Measurements from ENCODE around the gene C1S.

The C1S gene

GRCh38 chr12:7072554-7072953 lies 12.0 kb downstream of the C1S start:
- Histone ChIP-seq H3K4me3 (ENCODE audit: low read depth in 1 of 2, low read length in 2 of 2) (no peak overlapping the region), H3K4me1 (ENCODE audit: control insufficient read depth in 1 of 2, insufficient read depth in 2 of 2, low read length in 2 of 2) (no peaks in the 10 kb centered on the region), H3K9ac (ENCODE audit: low read depth in 1 of 2, low read length in 2 of 2) (no peak overlapping the region), H3K27me3 (ENCODE audit: control insufficient read depth in 1 of 2, insufficient read depth in 2 of 2, low read length in 2 of 2) (no peaks in the 10 kb centered on the region), H3K27ac (ENCODE audit: low read depth, low read length) (no peak overlapping the region), H3K9me3 (ENCODE audit: control insufficient read depth in 1 of 2, low read length in 2 of 2) (no peaks in the 10 kb centered on the region), H3K36me3 (ENCODE audit: control insufficient read depth in 1 of 2, insufficient read depth in 2 of 2, low read length in 2 of 2) (no peaks in the 10 kb centered on the region)

DNA sequence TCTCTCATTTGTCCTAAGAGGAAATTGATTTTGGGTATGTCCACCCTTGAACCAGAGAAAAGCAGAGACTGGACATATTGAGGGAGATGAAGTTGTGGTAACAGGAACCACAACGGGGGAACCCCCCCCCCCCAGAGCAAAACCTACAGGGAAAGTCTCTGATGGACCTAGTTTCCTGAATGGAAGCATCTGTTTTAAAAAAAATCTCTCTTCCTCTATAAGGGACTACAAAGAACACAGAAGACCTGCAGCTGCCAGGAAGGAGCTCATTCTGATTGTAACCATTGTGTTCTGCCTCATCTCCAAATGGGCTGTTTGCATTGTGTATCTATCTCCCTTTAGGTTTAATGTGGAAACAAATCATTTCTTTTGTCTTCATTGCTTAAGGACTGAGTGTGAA lies 13.4 kb downstream of the C1S start:
- no peak overlapping the region for H3K27ac ChIP-seq (ENCODE audit: low read depth, low read length)
- no peak overlapping the region for H3K9ac ChIP-seq (ENCODE audit: low read depth in 1 of 2, low read length in 2 of 2)
- H3K27me3 ChIP-seq (ENCODE audit: control insufficient read depth in 1 of 2, insufficient read depth in 2 of 2, low read length in 2 of 2), result no peaks in the 10 kb centered on the region
- no peaks in the 10 kb centered on the region for H3K9me3 ChIP-seq (ENCODE audit: control insufficient read depth in 1 of 2, low read length in 2 of 2)
- no peaks in the 10 kb centered on the region for H3K4me1 ChIP-seq (ENCODE audit: control insufficient read depth in 1 of 2, insufficient read depth in 2 of 2, low read length in 2 of 2)
- H3K4me3 ChIP-seq (ENCODE audit: low read depth in 1 of 2, low read length in 2 of 2), result no peak overlapping the region
- H3K36me3 ChIP-seq (ENCODE audit: control insufficient read depth in 1 of 2, insufficient read depth in 2 of 2, low read length in 2 of 2), result no peaks in the 10 kb centered on the region

DNA sequence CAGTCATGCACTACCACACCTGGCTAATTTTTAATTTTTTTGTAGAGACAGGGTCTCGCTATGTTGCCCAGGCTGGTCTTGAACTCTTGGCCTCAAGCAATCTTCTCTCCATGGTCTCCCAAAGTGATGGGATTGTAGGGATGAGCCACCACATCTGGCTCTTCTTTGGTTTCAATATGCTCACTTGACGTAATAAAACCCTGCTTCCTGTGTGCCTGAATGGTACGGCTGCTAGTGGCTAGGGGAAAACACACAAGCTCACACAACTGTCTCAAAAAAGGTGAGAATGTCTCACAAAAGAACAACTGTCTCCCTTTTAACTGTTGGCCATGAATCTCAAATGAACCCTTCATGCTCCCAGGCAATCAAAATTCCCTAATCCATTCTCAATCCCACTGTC lies 15.0 kb downstream of the C1S start:
- Histone ChIP-seq H3K36me3 (ENCODE audit: control insufficient read depth in 1 of 2, insufficient read depth in 2 of 2, low read length in 2 of 2) (no peaks in the 10 kb centered on the region), H3K27ac (ENCODE audit: low read depth, low read length) (no peak overlapping the region), H3K27me3 (ENCODE audit: control insufficient read depth in 1 of 2, insufficient read depth in 2 of 2, low read length in 2 of 2) (no peaks in the 10 kb centered on the region), H3K9me3 (ENCODE audit: control insufficient read depth in 1 of 2, low read length in 2 of 2) (no peaks in the 10 kb centered on the region), H3K4me1 (ENCODE audit: control insufficient read depth in 1 of 2, insufficient read depth in 2 of 2, low read length in 2 of 2) (no peaks in the 10 kb centered on the region), H3K4me3 (ENCODE audit: low read depth in 1 of 2, low read length in 2 of 2) (no peak overlapping the region), H3K9ac (ENCODE audit: low read depth in 1 of 2, low read length in 2 of 2) (no peak overlapping the region)

- H3K27ac ChIP-seq (ENCODE audit: low read depth, low read length), result no peak overlapping the region
- no peaks in the 10 kb centered on the region for H3K36me3 ChIP-seq (ENCODE audit: control insufficient read depth in 1 of 2, insufficient read depth in 2 of 2, low read length in 2 of 2)
- H3K4me3 ChIP-seq (ENCODE audit: low read depth in 1 of 2, low read length in 2 of 2), result no peak overlapping the region
- no peak overlapping the region for H3K9ac ChIP-seq (ENCODE audit: low read depth in 1 of 2, low read length in 2 of 2)
- H3K27me3 ChIP-seq (ENCODE audit: control insufficient read depth in 1 of 2, insufficient read depth in 2 of 2, low read length in 2 of 2), result no peaks in the 10 kb centered on the region
- H3K9me3 ChIP-seq (ENCODE audit: control insufficient read depth in 1 of 2, low read length in 2 of 2), result no peaks in the 10 kb centered on the region
- H3K4me1 ChIP-seq (ENCODE audit: control insufficient read depth in 1 of 2, insufficient read depth in 2 of 2, low read length in 2 of 2), result no peaks in the 10 kb centered on the region
Measured at GRCh38 chr12:7075939-7076338, 15.4 kb downstream of the C1S start.

DNA sequence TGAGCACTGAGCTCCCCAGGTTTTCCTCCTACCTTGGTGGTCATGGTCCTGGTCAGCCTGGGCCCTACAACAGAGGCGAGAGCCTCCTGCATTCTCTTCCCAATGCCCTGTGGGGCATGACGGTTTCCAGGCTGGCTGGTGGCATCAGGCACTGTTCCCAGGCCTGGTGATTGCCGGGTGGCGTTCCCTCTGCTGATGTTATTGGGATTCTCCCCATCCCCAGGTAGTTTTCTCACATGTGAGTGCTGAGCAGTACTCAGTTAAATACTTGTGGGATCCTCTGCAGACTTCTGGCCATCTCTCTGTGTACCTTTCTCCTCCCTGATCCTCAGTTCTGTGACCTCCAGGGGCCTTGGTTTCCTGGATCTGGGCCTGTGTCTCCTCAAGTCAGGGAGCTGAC lies 16.0 kb downstream of the C1S start:
- no peaks in the 10 kb centered on the region for H3K9me3 ChIP-seq (ENCODE audit: control insufficient read depth in 1 of 2, low read length in 2 of 2)
- H3K27ac ChIP-seq (ENCODE audit: low read depth, low read length), result no peak overlapping the region
- H3K4me3 ChIP-seq (ENCODE audit: low read depth in 1 of 2, low read length in 2 of 2), result no peak overlapping the region
- H3K4me1 ChIP-seq (ENCODE audit: control insufficient read depth in 1 of 2, insufficient read depth in 2 of 2, low read length in 2 of 2), result no peaks in the 10 kb centered on the region
- H3K9ac ChIP-seq (ENCODE audit: low read depth in 1 of 2, low read length in 2 of 2), result no peak overlapping the region
- H3K36me3 ChIP-seq (ENCODE audit: control insufficient read depth in 1 of 2, insufficient read depth in 2 of 2, low read length in 2 of 2), result no peaks in the 10 kb centered on the region
- no peaks in the 10 kb centered on the region for H3K27me3 ChIP-seq (ENCODE audit: control insufficient read depth in 1 of 2, insufficient read depth in 2 of 2, low read length in 2 of 2)

DNA sequence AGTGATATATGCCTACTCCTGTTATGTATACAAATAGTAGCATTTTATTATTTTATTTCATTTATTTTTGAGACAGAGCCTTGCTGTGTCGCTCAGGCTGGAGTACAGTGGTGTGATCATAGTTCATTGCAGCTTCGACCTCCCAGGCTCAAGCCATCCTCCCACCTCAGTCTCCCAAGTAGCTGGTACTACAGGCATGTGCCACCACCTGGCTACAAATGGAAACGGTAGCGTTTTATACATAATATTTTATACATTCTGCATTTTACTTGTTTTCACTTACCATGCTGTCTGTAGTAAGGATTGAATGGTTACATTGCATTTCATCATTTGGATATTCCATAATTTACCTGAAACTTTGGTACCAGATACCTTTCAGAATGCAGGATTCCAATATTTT lies 17.6 kb downstream of the C1S start:
- H3K27me3 ChIP-seq (ENCODE audit: control insufficient read depth in 1 of 2, insufficient read depth in 2 of 2, low read length in 2 of 2), result no peaks in the 10 kb centered on the region
- H3K4me3 ChIP-seq (ENCODE audit: low read depth in 1 of 2, low read length in 2 of 2), result no peak overlapping the region
- no peaks in the 10 kb centered on the region for H3K36me3 ChIP-seq (ENCODE audit: control insufficient read depth in 1 of 2, insufficient read depth in 2 of 2, low read length in 2 of 2)
- no peak overlapping the region for H3K9ac ChIP-seq (ENCODE audit: low read depth in 1 of 2, low read length in 2 of 2)
- H3K4me1 ChIP-seq (ENCODE audit: control insufficient read depth in 1 of 2, insufficient read depth in 2 of 2, low read length in 2 of 2), result no peaks in the 10 kb centered on the region
- H3K9me3 ChIP-seq (ENCODE audit: control insufficient read depth in 1 of 2, low read length in 2 of 2), result no peaks in the 10 kb centered on the region
- H3K27ac ChIP-seq (ENCODE audit: low read depth, low read length), result no peak overlapping the region

GRCh38 chr12:7079826-7080125 lies 19.3 kb downstream of the C1S start:
- H3K9ac ChIP-seq (ENCODE audit: low read depth in 1 of 2, low read length in 2 of 2), result no peak overlapping the region
- H3K36me3 ChIP-seq (ENCODE audit: control insufficient read depth in 1 of 2, insufficient read depth in 2 of 2, low read length in 2 of 2), result peaks cover 0 to 2% of the 10 kb centered on the region in 2 donors
- no peak overlapping the region for H3K27ac ChIP-seq (ENCODE audit: low read depth, low read length)
- no peaks in the 10 kb centered on the region for H3K9me3 ChIP-seq (ENCODE audit: control insufficient read depth in 1 of 2, low read length in 2 of 2)
- no peak overlapping the region for H3K4me3 ChIP-seq (ENCODE audit: low read depth in 1 of 2, low read length in 2 of 2)
- H3K27me3 ChIP-seq (ENCODE audit: control insufficient read depth in 1 of 2, insufficient read depth in 2 of 2, low read length in 2 of 2), result no peaks in the 10 kb centered on the region
- H3K4me1 ChIP-seq (ENCODE audit: control insufficient read depth in 1 of 2, insufficient read depth in 2 of 2, low read length in 2 of 2), result no peaks in the 10 kb centered on the region

DNA sequence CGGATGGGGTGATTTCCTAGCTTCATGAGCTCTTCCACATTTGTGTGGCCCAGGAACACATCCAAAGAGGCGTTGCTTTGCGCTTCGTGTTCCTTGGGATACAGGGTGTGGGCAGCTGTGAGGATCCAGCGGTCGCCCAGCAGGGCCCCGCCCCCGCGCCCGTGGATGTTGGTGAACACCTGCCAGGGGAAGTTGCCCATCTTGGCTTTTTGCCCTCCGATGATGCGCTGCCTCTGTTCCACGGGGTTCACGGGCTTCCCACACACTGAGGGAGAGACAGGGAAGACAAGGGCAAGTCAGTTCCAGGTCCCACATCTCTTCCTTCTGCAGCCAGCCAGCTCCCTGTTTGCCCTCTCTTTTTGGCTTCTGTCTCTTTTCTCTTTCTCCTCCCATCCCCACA lies 20.5 kb downstream of the C1S start:
- H3K9me3 ChIP-seq (ENCODE audit: control insufficient read depth in 1 of 2, low read length in 2 of 2), result no peaks in the 10 kb centered on the region
- no peaks in the 10 kb centered on the region for H3K4me1 ChIP-seq (ENCODE audit: control insufficient read depth in 1 of 2, insufficient read depth in 2 of 2, low read length in 2 of 2)
- H3K27me3 ChIP-seq (ENCODE audit: control insufficient read depth in 1 of 2, insufficient read depth in 2 of 2, low read length in 2 of 2), result no peaks in the 10 kb centered on the region
- H3K36me3 ChIP-seq (ENCODE audit: control insufficient read depth in 1 of 2, insufficient read depth in 2 of 2, low read length in 2 of 2), result peaks cover 0 to 11% of the 10 kb centered on the region in 2 donors
- no peak overlapping the region for H3K4me3 ChIP-seq (ENCODE audit: low read depth in 1 of 2, low read length in 2 of 2)
- no peak overlapping the region for H3K9ac ChIP-seq (ENCODE audit: low read depth in 1 of 2, low read length in 2 of 2)
- H3K27ac ChIP-seq (ENCODE audit: low read depth, low read length), result no peak overlapping the region

- H3K36me3 ChIP-seq (ENCODE audit: control insufficient read depth in 1 of 2, insufficient read depth in 2 of 2, low read length in 2 of 2), result peaks cover 0 to 13% of the 10 kb centered on the region in 2 donors
- H3K4me3 ChIP-seq (ENCODE audit: low read depth in 1 of 2, low read length in 2 of 2), result no peak overlapping the region
- no peak overlapping the region for H3K27ac ChIP-seq (ENCODE audit: low read depth, low read length)
- no peaks in the 10 kb centered on the region for H3K4me1 ChIP-seq (ENCODE audit: control insufficient read depth in 1 of 2, insufficient read depth in 2 of 2, low read length in 2 of 2)
- H3K9me3 ChIP-seq (ENCODE audit: control insufficient read depth in 1 of 2, low read length in 2 of 2), result no peaks in the 10 kb centered on the region
- H3K27me3 ChIP-seq (ENCODE audit: control insufficient read depth in 1 of 2, insufficient read depth in 2 of 2, low read length in 2 of 2), result no peaks in the 10 kb centered on the region
- H3K9ac ChIP-seq (ENCODE audit: low read depth in 1 of 2, low read length in 2 of 2), result no peak overlapping the region
Measured at GRCh38 chr12:7083125-7083524, 22.6 kb downstream of the C1S start.

- Histone ChIP-seq H3K4me3 (ENCODE audit: low read depth in 1 of 2, low read length in 2 of 2) (no peak overlapping the region), H3K4me1 (ENCODE audit: control insufficient read depth in 1 of 2, insufficient read depth in 2 of 2, low read length in 2 of 2) (peaks cover 15 to 28% of the 10 kb centered on the region in 2 donors), H3K27me3 (ENCODE audit: control insufficient read depth in 1 of 2, insufficient read depth in 2 of 2, low read length in 2 of 2) (peaks cover 0 to 3% of the 10 kb centered on the region in 2 donors), H3K36me3 (ENCODE audit: control insufficient read depth in 1 of 2, insufficient read depth in 2 of 2, low read length in 2 of 2) (peaks cover 0 to 13% of the 10 kb centered on the region in 2 donors), H3K27ac (ENCODE audit: low read depth, low read length) (no peak overlapping the region), H3K9ac (ENCODE audit: low read depth in 1 of 2, low read length in 2 of 2) (no peak overlapping the region), H3K9me3 (ENCODE audit: control insufficient read depth in 1 of 2, low read length in 2 of 2) (no peaks in the 10 kb centered on the region)
Measured at GRCh38 chr12:7089196-7089871, 28.8 kb downstream of the C1S start.
